AML-193 (cell line): ENCODE results near the gene CLN5.
"Not testable (repeated sequence)": the region's sequence is repeated elsewhere in the genome, so short reads cannot be mapped to it uniquely, and the experiment has no call there.

ENCODE experiments used
- DNase-seq, 2 experiments: peaks; one replicate each; lab custom pipeline; 2025; lab: John Stamatoyannopoulos, UW

CLN5 gene

GRCh38 chr13:76991796-76992547, at the start of gene CLN5:
Gene CLN5, plus strand, starts transcription at chr13:76992081. Its CDS starts 18 bp downstream, at chr13:76992099.
- peak; percentile 94 to 96 for DNase-seq

- DNase-seq, result no peak
Measured at GRCh38 chr13:76942363-76942762, 49.5 kb upstream of the CLN5 start.

- DNase-seq, result no peak
Measured at GRCh38 chr13:76943646-76944045, 48.2 kb upstream of the CLN5 start.

- peak; percentile 83 to 84 for DNase-seq
Measured at GRCh38 chr13:76944456-76944855, 47.4 kb upstream of the CLN5 start.

- DNase-seq, result peak; percentile 80 to 87
Measured at GRCh38 chr13:76948149-76948548, 43.7 kb upstream of the CLN5 start, which contains the start of gene ACOD1. Gene ACOD1, plus strand, starts transcription at chr13:76948511. Its CDS starts 48 bp downstream, at chr13:76948559.

GRCh38 chr13:76950101-76950500, 41.8 kb upstream of the CLN5 start:
- peak; percentile 33 to 49 for DNase-seq

- no peak for DNase-seq
Measured at GRCh38 chr13:76953968-76954367, 37.9 kb upstream of the CLN5 start.

GRCh38 chr13:76954538-76954937, 37.3 kb upstream of the CLN5 start:
- DNase-seq, result no peak

GRCh38 chr13:76955193-76955592, 36.7 kb upstream of the CLN5 start:
- DNase-seq, result no peak

GRCh38 chr13:76955661-76956060, 36.2 kb upstream of the CLN5 start:
- no peak for DNase-seq

- no peak for DNase-seq
Measured at GRCh38 chr13:76958841-76959432, 32.9 kb upstream of the CLN5 start.

- DNase-seq, result not testable (repeated sequence)
Measured at GRCh38 chr13:76959734-76960133, 32.1 kb upstream of the CLN5 start.

- DNase-seq, result no peak
Measured at GRCh38 chr13:76965759-76966421, 26.0 kb upstream of the CLN5 start.

- DNase-seq, result no peak
Measured at GRCh38 chr13:76967031-76967430, 24.9 kb upstream of the CLN5 start.

- DNase-seq, result no peak
Measured at GRCh38 chr13:76968041-76968440, 23.8 kb upstream of the CLN5 start.

- no peak for DNase-seq
Measured at GRCh38 chr13:76969488-76970365, 22.2 kb upstream of the CLN5 start.

GRCh38 chr13:76971215-76971614, 20.7 kb upstream of the CLN5 start:
- DNase-seq, result no peak

GRCh38 chr13:76971851-76972829, 19.7 kb upstream of the CLN5 start:
- DNase-seq, result no peak

- no peak for DNase-seq
Measured at GRCh38 chr13:76973920-76974617, 17.8 kb upstream of the CLN5 start.

- DNase-seq, result no peak
Measured at GRCh38 chr13:76974618-76974975, 17.3 kb upstream of the CLN5 start.
